GM23338 (cell line): Measurements from ENCODE around the gene KCNQ5. TPM values are rescaled to one million over a fixed set of nuclear protein-coding genes. Genes with fewer than 3 reads are reported as not detected.

ENCODE experiments used
- ATAC-seq: fragments of 200-7000 bp; cut with Tn5 transposase; 3 replicates; pipeline ENCODE4 v1.9.1; 2020
- DNase-seq: peaks from one replicate; pipeline ENCODE4 v3.0.0-alpha.2; 2015; ENCODE audit warnings: low spot score
- H2AFZ ChIP-seq: fragments of 200-600 bp; sonication (generic); 2 replicates; pipeline ENCODE4 v1.8.0; 2016; ENCODE audit warnings: antibody characterized with exemption, mild to moderate bottlenecking, moderate library complexity
- H3F3A ChIP-seq: fragments of 200-600 bp; sonication (generic); replicated peaks from 2 replicates; pipeline ENCODE4 v1.8.0; 2017; ENCODE audit warnings: antibody characterized with exemption, mixed run types, low read depth
- H3K27ac ChIP-seq: fragments of 200-600 bp; sonication (generic); 2 replicates; pipeline ENCODE4 v1.6.1; 2016; ENCODE audit warnings: low read depth
- H3K27me3 ChIP-seq: fragments of 200-600 bp; sonication (generic); 2 replicates; pipeline ENCODE4 v1.8.0; 2016; ENCODE audit warnings: mild to moderate bottlenecking, mixed run types, moderate library complexity; ENCODE audit not compliant: insufficient read depth
- H3K36me3 ChIP-seq: fragments of 200-600 bp; sonication (generic); 2 replicates; pipeline ENCODE4 v1.8.0; 2016; ENCODE audit warnings: mild to moderate bottlenecking; ENCODE audit not compliant: insufficient read depth
- H3K4me1 ChIP-seq: fragments of 200-600 bp; sonication (generic); 2 replicates; pipeline ENCODE4 v1.8.0; 2016; ENCODE audit warnings: mild to moderate bottlenecking, moderate library complexity; ENCODE audit not compliant: insufficient read depth
- H3K4me2 ChIP-seq: fragments of 200-600 bp; sonication (generic); 2 replicates; pipeline ENCODE4 v1.7.1; 2017; ENCODE audit warnings: mixed run types
- H3K4me3 ChIP-seq: fragments of 200-600 bp; sonication (generic); 2 replicates; pipeline ENCODE4 v1.6.1; 2016; ENCODE audit warnings: mixed run types
- H3K79me2 ChIP-seq: fragments of 200-600 bp; sonication (generic); replicated peaks from 2 replicates; pipeline ENCODE4 v1.8.0; 2017; ENCODE audit warnings: mild to moderate bottlenecking; ENCODE audit not compliant: insufficient read depth
- H3K9me2 ChIP-seq: fragments of 200-600 bp; sonication (generic); 2 replicates; pipeline ENCODE4 v1.8.0; 2017; ENCODE audit not compliant: insufficient read depth
- H4K20me1 ChIP-seq: fragments of 200-600 bp; sonication (generic); replicated peaks from 2 replicates; pipeline ENCODE4 v1.8.0; 2017; ENCODE audit warnings: mild to moderate bottlenecking; ENCODE audit not compliant: insufficient read depth
- H3K27ac Mint-ChIP-seq: 2 replicates; pipeline ENCODE4 v1.8.0; 2020; ENCODE audit warnings: inconsistent platforms, mild to moderate bottlenecking, moderate library complexity, mixed read lengths
- H3K27me3 Mint-ChIP-seq: 3 replicates; pipeline ENCODE4 v1.8.0; 2022; ENCODE audit warnings: low read depth, mild to moderate bottlenecking, moderate library complexity, mixed read lengths, inconsistent platforms; ENCODE audit not compliant: insufficient read depth, poor library complexity
- H3K36me3 Mint-ChIP-seq: 3 replicates; pipeline ENCODE4 v1.8.0; 2021; ENCODE audit warnings: low read depth, mild to moderate bottlenecking, inconsistent platforms, moderate library complexity, mixed read lengths
- H3K4me1 Mint-ChIP-seq: 3 replicates; pipeline ENCODE4 v1.8.0; 2020; ENCODE audit warnings: mild to moderate bottlenecking, inconsistent platforms, mixed read lengths
- H3K4me3 Mint-ChIP-seq: 3 replicates; pipeline ENCODE4 v1.8.0; 2021; ENCODE audit warnings: moderate library complexity, mild to moderate bottlenecking, inconsistent platforms, mixed read lengths
- H3K9me3 Mint-ChIP-seq: 3 replicates; pipeline ENCODE4 v1.8.0; 2020; ENCODE audit warnings: moderate library complexity, mild to moderate bottlenecking, inconsistent platforms, mixed read lengths
- CREB1 ChIP-seq: fragments of 250-450 bp; sonication (Bioruptor Pico); IDR thresholded peaks from 2 replicates; pipeline ENCODE4 v1.5.0; 2020; ENCODE audit warnings: low read depth, mild to moderate bottlenecking, moderate library complexity
- CTCF ChIP-seq, 2 experiments: fragments of 200-600 bp in 1 of 2; sonication (generic) in 1 of 2; conservative IDR thresholded peaks; 2 replicates each; pipeline versions ENCODE4 v1.5.1 to v1.6.1; 2016 to 2017; ENCODE audit warnings: antibody characterized with exemption in 2 of 2, low read depth in 2 of 2, mild to moderate bottlenecking in 2 of 2, moderate library complexity in 1 of 2
- ETS1 ChIP-seq: IDR thresholded peaks from 2 replicates; pipeline ENCODE4 v1.6.1; 2016; ENCODE audit warnings: antibody characterized with exemption
- EZH2phosphoT487 ChIP-seq: fragments of 200-600 bp; sonication (generic); IDR thresholded peaks from one replicate; pipeline ENCODE4 v1.8.1; 2018; ENCODE audit warnings: antibody characterized with exemption; ENCODE audit not compliant: unreplicated experiment
- JUNB ChIP-seq: IDR thresholded peaks from one replicate; pipeline ENCODE4 v1.6.1; 2016; ENCODE audit warnings: antibody characterized with exemption; ENCODE audit not compliant: unreplicated experiment
- NANOG ChIP-seq: IDR thresholded peaks from 2 replicates; pipeline ENCODE4 v1.6.1; 2016; ENCODE audit warnings: antibody characterized with exemption, borderline replicate concordance
- REST ChIP-seq: IDR thresholded peaks from one replicate; pipeline ENCODE4 v1.6.1; 2018; ENCODE audit warnings: antibody characterized with exemption; ENCODE audit not compliant: unreplicated experiment
- ZNF114 ChIP-seq: fragments of 250-450 bp; sonication (Bioruptor Pico); IDR thresholded peaks from 2 replicates; pipeline ENCODE4 v1.5.0; 2020; ENCODE audit warnings: mild to moderate bottlenecking, moderate library complexity
- ZNF331 ChIP-seq: fragments of 250-450 bp; sonication (Bioruptor Pico); IDR thresholded peaks from 2 replicates; pipeline ENCODE4 v1.5.0; 2020; ENCODE audit warnings: low read depth, mild to moderate bottlenecking, moderate library complexity
- ZNF462 ChIP-seq: fragments of 250-450 bp; sonication (Bioruptor Pico); IDR thresholded peaks from 2 replicates; pipeline ENCODE4 v1.5.0; 2020; ENCODE audit warnings: mild to moderate bottlenecking, moderate library complexity
- polyA plus RNA-seq: library from polyadenylated mRNA; unstranded; fragments of >200 nt; fragmentation: Nextera tagmentation; extraction: Ambion mirVana; gene quantifications from 2 replicates; pipeline ENCODE4 v1.2.1, GENCODE V29; 2016
- total RNA-seq: library from RNA; depleted of rRNA; stranded (reverse); fragments of >200 nt; shearing (Covaris generic); gene quantifications from 2 replicates; pipeline ENCODE4 v1.2.3, GENCODE V29; 2014

Gene KCNQ5
- total and polyA plus RNA-seq, 2 experiments from 2014 or later, result 0.68 to 0.87 TPM

- no peak for TF ChIP-seq CTCF (conservative IDR thresholded peaks at IDR 0.05; ENCODE audit: low read depth in 2 of 2)
These were observed 612.9 kb downstream of the KCNQ5 start (continued) for GRCh38 chr6:73234733-73235132.

- Mint-ChIP-seq H3K9me3 (no peaks in the 10 kb centered on the region), H3K27me3 (peaks cover 5% of the 10 kb centered on the region), H3K4me3 (no peak overlapping the region), H3K36me3 (no peaks in the 10 kb centered on the region), H3K4me1 (peaks cover 5% of the 10 kb centered on the region; the same call in 1 of the 3 replicates), H3K27ac (no peak overlapping the region)
- no peak for DNase-seq
- no peak overlapping the region for H3K4me3 ChIP-seq
- no peak overlapping the region for H3K27ac ChIP-seq
- H3K4me2 ChIP-seq, result no peak overlapping the region
- no peaks in the 10 kb centered on the region for H3K79me2 ChIP-seq
- no peak overlapping the region for H2AFZ ChIP-seq
- ATAC-seq, result no peak
- H4K20me1 ChIP-seq, result no peaks in the 10 kb centered on the region
- H3K9me2 ChIP-seq, result no peaks in the 10 kb centered on the region
- no peaks in the 10 kb centered on the region for H3F3A ChIP-seq
- no peaks in the 10 kb centered on the region for H3K27me3 ChIP-seq
- peaks cover 7% of the 10 kb centered on the region; the same call in 1 of the 2 replicates for H3K4me1 ChIP-seq
- no peaks in the 10 kb centered on the region for H3K36me3 ChIP-seq
- TF ChIP-seq ZNF331, result no peak
- TF ChIP-seq ZNF462 (CRISPR knock-in tag), result no peak
- no peak for TF ChIP-seq ZNF114 (CRISPR knock-in tag)
- TF ChIP-seq JUNB, result no peak
- TF ChIP-seq REST, result no peak
- no peak for TF ChIP-seq ETS1
- TF ChIP-seq EZH2phosphoT487, result no peak
- no peak for TF ChIP-seq NANOG
- TF ChIP-seq CREB1, result no peak
These were observed 614.4 kb downstream of the KCNQ5 start for GRCh38 chr6:73236144-73236750.
